ENCODE results near the gene GADD45G.

- no peak for TF ChIP-seq CTCF (IDR thresholded peaks at IDR 0.05; ENCODE audit: poor library complexity, severe bottlenecking)
- no peak for TF ChIP-seq EZH2 (IDR thresholded peaks at IDR 0.05; ENCODE audit: borderline replicate concordance, insufficient read depth, low read length, poor library complexity, severe bottlenecking)
- no peak for TF ChIP-seq REST (IDR thresholded peaks at IDR 0.05; ENCODE audit: borderline replicate concordance)
- no peak for TF ChIP-seq POLR2AphosphoS5 (IDR thresholded peaks at IDR 0.05)
- TF ChIP-seq MXI1 (conservative IDR thresholded peaks at IDR 0.05; ENCODE audit: poor library complexity, severe bottlenecking) = no peak
These were observed 14.4 kb upstream of the GADD45G start for GRCh38 chr9:89590415-89590814.
